Activated B cell treated with CpG ODN at 0.5 μM for 24 hours (primary cell): ENCODE measurements around the gene MARK3. TPM values are rescaled to one million over a fixed set of nuclear protein-coding genes. Genes with fewer than 3 reads are reported as not detected.

ENCODE experiments used
- ATAC-seq: fragments of 200-7000 bp; cut with Tn5 transposase; one replicate; pipeline ENCODE4 v1.10.0; 2021; ENCODE audit warnings: low read depth, mild to moderate bottlenecking, moderate library complexity
- CTCF ChIA-PET: fragments of 350-600 bp; sonication (Branson Sonifier 250); formaldehyde crosslinking; loops from one replicate; lab custom pipeline; 2021; ENCODE audit warnings: antibody characterized with exemption; lab: Charles Lee
- POLR2A ChIA-PET: fragments of 350-600 bp; sonication (Branson Sonifier 250); formaldehyde crosslinking; loops from one replicate; lab custom pipeline; 2021; ENCODE audit warnings: antibody characterized with exemption; lab: Charles Lee
- DNase-seq: peaks from one replicate; pipeline ENCODE4 v3.0.0; 2022
- H3K27ac Mint-ChIP-seq: one replicate; pipeline ENCODE4 v1.8.0; 2020; ENCODE audit warnings: mixed read lengths
- H3K27me3 Mint-ChIP-seq: one replicate; pipeline ENCODE4 v1.8.0; 2021; ENCODE audit warnings: mixed read lengths
- H3K36me3 Mint-ChIP-seq: one replicate; pipeline ENCODE4 v1.8.0; 2021; ENCODE audit warnings: low read depth, mixed read lengths
- H3K4me1 Mint-ChIP-seq: one replicate; pipeline ENCODE4 v1.8.0; 2021; ENCODE audit warnings: mixed read lengths
- H3K4me3 Mint-ChIP-seq: one replicate; pipeline ENCODE4 v1.8.0; 2020; ENCODE audit warnings: mild to moderate bottlenecking, mixed read lengths
- H3K9me3 Mint-ChIP-seq: one replicate; pipeline ENCODE4 v1.8.0; 2020; ENCODE audit warnings: mixed read lengths
- intact Hi-C: fragments of 100-400 bp; cut with micrococcal nuclease; formaldehyde crosslinking; loops from one replicate; pipeline ENCODE4 v1.15.1; 2024
- total RNA-seq: library from RNA; stranded (reverse); gene quantifications from 2 replicates; pipeline ENCODE4 v1.2.3, GENCODE V29; 2022
- TF ChIP-seq, protein P1 (sequence below): fragments of 200-600 bp; IDR thresholded peaks from one replicate; pipeline ENCODE4 v1.8.0; 2022; ENCODE audit warnings: antibody characterized with exemption, mild to moderate bottlenecking

MARK3 gene
- total RNA-seq, 1 donor from 2014 or later, result 110 TPM

DNA sequence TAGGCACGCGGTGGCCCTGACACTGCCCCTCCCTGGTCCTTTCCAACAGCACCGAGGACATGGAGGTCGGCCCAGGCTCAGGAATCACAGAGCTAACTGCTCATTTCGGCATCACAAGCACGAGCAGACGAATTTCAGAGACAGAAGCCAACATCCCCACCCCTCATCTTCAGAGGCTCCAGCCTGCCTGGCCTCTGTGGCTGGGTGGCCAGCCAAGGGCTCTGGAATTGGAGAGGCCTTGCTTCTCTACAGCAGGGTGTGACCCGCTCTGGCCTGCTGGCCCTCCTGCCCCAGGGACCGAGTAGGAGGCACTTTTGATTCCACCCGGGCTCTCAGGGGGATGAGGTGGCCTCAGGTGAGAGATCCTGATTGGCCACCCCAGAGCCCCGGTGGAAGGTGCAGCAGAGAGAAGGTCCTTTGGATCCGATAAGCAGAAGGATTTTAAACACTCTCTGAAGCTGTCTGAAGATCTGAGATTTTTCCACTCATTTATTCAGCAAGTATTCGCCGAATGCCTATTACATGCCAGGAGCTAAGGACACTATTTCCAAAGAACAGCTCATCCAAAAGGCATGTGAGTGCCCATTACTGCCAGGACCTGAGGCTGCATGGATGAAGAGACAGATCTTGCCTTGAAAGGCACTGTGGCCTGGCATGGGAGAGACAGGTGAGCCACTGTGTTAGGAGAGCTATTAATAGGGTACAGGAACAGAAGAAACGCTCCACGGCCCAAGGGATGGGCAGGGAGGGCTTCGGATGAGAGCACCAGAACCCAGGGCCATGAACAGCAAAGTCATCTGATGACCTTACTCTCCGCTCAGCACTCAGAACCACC is 167.0 kb downstream of the MARK3 start:
- ATAC-seq (no peak), DNase-seq (no peak)
- CTCF ChIA-PET, result interaction anchor here (1.0 to 1.4 kb wide), 4 partner anchors 31 to 51 kb away, joined by 3 to 9 read pairs (median 3); no protein-coding TSS in a partner anchor
- H3K9me3 Mint-ChIP-seq, result no peaks in the 10 kb centered on the region
- peaks cover 13% of the 10 kb centered on the region for H3K36me3 Mint-ChIP-seq
- intact Hi-C loops, result no loop called here
- POLR2A ChIA-PET, result no interaction called here
- H3K4me1 Mint-ChIP-seq, result peaks cover 3% of the 10 kb centered on the region
- no peak overlapping the region for H3K27ac Mint-ChIP-seq
- no peaks in the 10 kb centered on the region for H3K27me3 Mint-ChIP-seq
- TF ChIP-seq, protein P1, sequence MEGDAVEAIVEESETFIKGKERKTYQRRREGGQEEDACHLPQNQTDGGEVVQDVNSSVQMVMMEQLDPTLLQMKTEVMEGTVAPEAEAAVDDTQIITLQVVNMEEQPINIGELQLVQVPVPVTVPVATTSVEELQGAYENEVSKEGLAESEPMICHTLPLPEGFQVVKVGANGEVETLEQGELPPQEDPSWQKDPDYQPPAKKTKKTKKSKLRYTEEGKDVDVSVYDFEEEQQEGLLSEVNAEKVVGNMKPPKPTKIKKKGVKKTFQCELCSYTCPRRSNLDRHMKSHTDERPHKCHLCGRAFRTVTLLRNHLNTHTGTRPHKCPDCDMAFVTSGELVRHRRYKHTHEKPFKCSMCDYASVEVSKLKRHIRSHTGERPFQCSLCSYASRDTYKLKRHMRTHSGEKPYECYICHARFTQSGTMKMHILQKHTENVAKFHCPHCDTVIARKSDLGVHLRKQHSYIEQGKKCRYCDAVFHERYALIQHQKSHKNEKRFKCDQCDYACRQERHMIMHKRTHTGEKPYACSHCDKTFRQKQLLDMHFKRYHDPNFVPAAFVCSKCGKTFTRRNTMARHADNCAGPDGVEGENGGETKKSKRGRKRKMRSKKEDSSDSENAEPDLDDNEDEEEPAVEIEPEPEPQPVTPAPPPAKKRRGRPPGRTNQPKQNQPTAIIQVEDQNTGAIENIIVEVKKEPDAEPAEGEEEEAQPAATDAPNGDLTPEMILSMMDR, result no peak
- H3K4me3 Mint-ChIP-seq, result no peak overlapping the region

DNA sequence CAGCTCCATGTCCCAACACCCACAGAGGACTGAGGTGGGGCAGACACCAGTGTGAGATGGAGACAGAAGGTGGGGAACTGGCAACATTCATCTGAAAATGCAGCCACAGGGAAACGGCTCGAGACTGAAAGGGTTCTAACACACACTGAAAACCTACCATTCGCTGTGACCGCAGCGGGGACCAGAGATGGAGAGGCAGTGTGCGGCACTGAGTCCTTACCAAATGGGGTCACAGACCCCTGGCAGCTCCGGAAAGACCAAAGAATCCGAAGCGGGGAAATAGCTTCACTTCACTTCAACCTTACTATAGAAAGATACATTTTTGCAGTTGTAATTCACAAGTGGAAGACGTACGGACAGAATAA is 167.6 kb downstream of the MARK3 start:
- no peak overlapping the region for H3K4me3 Mint-ChIP-seq
- H3K36me3 Mint-ChIP-seq, result peaks cover 18% of the 10 kb centered on the region
- POLR2A ChIA-PET, result no interaction called here
- no peaks in the 10 kb centered on the region for H3K27me3 Mint-ChIP-seq
- no peak for DNase-seq
- H3K9me3 Mint-ChIP-seq, result no peaks in the 10 kb centered on the region
- no peak overlapping the region for H3K27ac Mint-ChIP-seq
- TF ChIP-seq, protein P1, result no peak
- H3K4me1 Mint-ChIP-seq, result peaks cover 4% of the 10 kb centered on the region
- intact Hi-C loops, result no loop called here
- ATAC-seq, result no peak
- CTCF ChIA-PET, result interaction anchor here (1.2 to 1.4 kb wide), 2 partner anchors 34 to 51 kb away, joined by 3 to 9 read pairs; no protein-coding TSS in a partner anchor

Other genes with a start within 250 kb of the MARK3 start
- 234 and 274 TPM in 2 replicates for gene EIF5, start 51.2 kb upstream of the MARK3 start, total RNA-seq
- gene CKB, start 137.4 kb downstream of the MARK3 start, total RNA-seq, result 8.6 and 12.0 TPM in 2 replicates
- gene TRMT61A, start 143.8 kb downstream of the MARK3 start, total RNA-seq, result 19.4 and 21.8 TPM in 2 replicates
- gene BAG5, start 177.2 kb downstream of the MARK3 start, total RNA-seq, result 26.9 and 28.8 TPM in 2 replicates
- gene COA8, start 177.5 kb downstream of the MARK3 start, total RNA-seq, result 28.4 and 28.8 TPM in 2 replicates
- gene KLC1, start 243.8 kb downstream of the MARK3 start, total RNA-seq, result 126 and 153 TPM in 2 replicates